Activated B cell treated with CpG ODN at 0.5 μM for 24 hours (primary cell): ENCODE measurements around the gene GOLGA6A. TPM values are rescaled to one million over a fixed set of nuclear protein-coding genes. Genes with fewer than 3 reads are reported as not detected.

Source experiments
- ATAC-seq: fragments of 200-7000 bp; cut with Tn5 transposase; one replicate; pipeline ENCODE4 v1.10.0; 2021; ENCODE audit warnings: low read depth, mild to moderate bottlenecking, moderate library complexity
- CTCF ChIA-PET: fragments of 350-600 bp; sonication (Branson Sonifier 250); formaldehyde crosslinking; loops from one replicate; lab custom pipeline; 2021; ENCODE audit warnings: antibody characterized with exemption; lab: Charles Lee
- POLR2A ChIA-PET: fragments of 350-600 bp; sonication (Branson Sonifier 250); formaldehyde crosslinking; loops from one replicate; lab custom pipeline; 2021; ENCODE audit warnings: antibody characterized with exemption; lab: Charles Lee
- DNase-seq: peaks from one replicate; pipeline ENCODE4 v3.0.0; 2022
- H3K27ac Mint-ChIP-seq: one replicate; pipeline ENCODE4 v1.8.0; 2020; ENCODE audit warnings: mixed read lengths
- H3K27me3 Mint-ChIP-seq: one replicate; pipeline ENCODE4 v1.8.0; 2021; ENCODE audit warnings: mixed read lengths
- H3K36me3 Mint-ChIP-seq: one replicate; pipeline ENCODE4 v1.8.0; 2021; ENCODE audit warnings: low read depth, mixed read lengths
- H3K4me1 Mint-ChIP-seq: one replicate; pipeline ENCODE4 v1.8.0; 2021; ENCODE audit warnings: mixed read lengths
- H3K4me3 Mint-ChIP-seq: one replicate; pipeline ENCODE4 v1.8.0; 2020; ENCODE audit warnings: mild to moderate bottlenecking, mixed read lengths
- H3K9me3 Mint-ChIP-seq: one replicate; pipeline ENCODE4 v1.8.0; 2020; ENCODE audit warnings: mixed read lengths
- CTCF ChIP-seq: fragments of 200-600 bp; IDR thresholded peaks from one replicate; pipeline ENCODE4 v1.8.0; 2022; ENCODE audit warnings: antibody characterized with exemption, mild to moderate bottlenecking
- intact Hi-C: fragments of 100-400 bp; cut with micrococcal nuclease; formaldehyde crosslinking; loops from one replicate; pipeline ENCODE4 v1.15.1; 2024
- total RNA-seq: library from RNA; stranded (reverse); gene quantifications from 2 replicates; pipeline ENCODE4 v1.2.3, GENCODE V29; 2022

GOLGA6A gene
- total RNA-seq, 1 donor from 2014 or later, result not detected

GRCh38 chr15:74032046-74032445, 50.3 kb downstream of the GOLGA6A start:
- Mint-ChIP-seq H3K9me3 (no peaks in the 10 kb centered on the region), H3K27me3 (no peaks in the 10 kb centered on the region), H3K4me1 (no peaks in the 10 kb centered on the region), H3K4me3 (no peak overlapping the region), H3K36me3 (peaks cover 72% of the 10 kb centered on the region), H3K27ac (no peak overlapping the region)
- ATAC-seq (no peak), DNase-seq (no peak)
- TF ChIP-seq CTCF, result no peak
- intact Hi-C loops, result no loop called here
- POLR2A ChIA-PET, result interaction anchor here (0.7 kb wide), 1 partner anchor 60 kb away, joined by 4 read pairs; no protein-coding TSS in a partner anchor
- CTCF ChIA-PET, result no interaction called here

- Mint-ChIP-seq H3K4me1 (no peaks in the 10 kb centered on the region), H3K27ac (no peak overlapping the region), H3K27me3 (no peaks in the 10 kb centered on the region), H3K9me3 (no peaks in the 10 kb centered on the region), H3K4me3 (no peak overlapping the region), H3K36me3 (peaks cover 67% of the 10 kb centered on the region)
- TF ChIP-seq CTCF, result no peak
- POLR2A ChIA-PET, result no interaction called here
- DNase-seq (no peak), ATAC-seq (no peak)
- intact Hi-C loops, result no loop called here
- CTCF ChIA-PET, result interaction anchor here (1.6 kb wide), 1 partner anchor 8 kb away, joined by 5 read pairs; no protein-coding TSS in a partner anchor
These were observed 53.7 kb downstream of the GOLGA6A start for GRCh38 chr15:74028646-74029045.

- Mint-ChIP-seq H3K27ac (no peak overlapping the region), H3K36me3 (peaks cover 68% of the 10 kb centered on the region), H3K4me1 (no peaks in the 10 kb centered on the region), H3K27me3 (no peaks in the 10 kb centered on the region), H3K4me3 (no peak overlapping the region), H3K9me3 (no peaks in the 10 kb centered on the region)
- CTCF ChIA-PET, result interaction anchor here (0.9 to 1.6 kb wide), 2 partner anchors 9 to 55 kb away, joined by 3 to 5 read pairs; no protein-coding TSS in a partner anchor
- ATAC-seq, result no peak
- intact Hi-C loops, result no loop called here
- TF ChIP-seq CTCF, result no peak
- POLR2A ChIA-PET, result no interaction called here
- DNase-seq, result no peak
These were observed 54.7 kb downstream of the GOLGA6A start for GRCh38 chr15:74027688-74028087.

GRCh38 chr15:74025436-74025835, 56.9 kb downstream of the GOLGA6A start:
- no peak for DNase-seq
- POLR2A ChIA-PET, result no interaction called here
- no peaks in the 10 kb centered on the region for H3K9me3 Mint-ChIP-seq
- CTCF ChIA-PET, result no interaction called here
- no peaks in the 10 kb centered on the region for H3K27me3 Mint-ChIP-seq
- H3K4me3 Mint-ChIP-seq, result no peak overlapping the region
- no peak for TF ChIP-seq CTCF
- intact Hi-C loops, result no loop called here
- H3K27ac Mint-ChIP-seq, result no peak overlapping the region
- no peak for ATAC-seq
- H3K36me3 Mint-ChIP-seq, result peaks cover 70% of the 10 kb centered on the region
- peaks cover 2% of the 10 kb centered on the region for H3K4me1 Mint-ChIP-seq

GRCh38 chr15:74024687-74025086, 57.7 kb downstream of the GOLGA6A start:
- Mint-ChIP-seq H3K9me3 (no peaks in the 10 kb centered on the region), H3K27me3 (no peaks in the 10 kb centered on the region), H3K36me3 (peaks cover 68% of the 10 kb centered on the region), H3K4me3 (no peak overlapping the region), H3K27ac (no peak overlapping the region), H3K4me1 (peaks cover 2% of the 10 kb centered on the region)
- TF ChIP-seq CTCF, result no peak
- ATAC-seq (no peak), DNase-seq (no peak)
- POLR2A ChIA-PET, result no interaction called here
- intact Hi-C loops, result no loop called here
- CTCF ChIA-PET, result interaction anchor here (1.2 kb wide), 1 partner anchor 24 kb away, joined by 4 read pairs; no protein-coding TSS in a partner anchor
